Upper lobe of left lung (tissue), 6 donors: ENCODE results near the gene SLC8A2. TPM values are rescaled to one million over a fixed set of nuclear protein-coding genes. Genes with fewer than 3 reads are reported as not detected.

Source experiments
- ATAC-seq, 2 donors: fragments of 200-7000 bp; cut with Tn5 transposase; one replicate each; pipeline ENCODE4 v1.9.1; 2022; ENCODE audit warnings: mild to moderate bottlenecking in 2 of 2, moderate library complexity in 2 of 2; ENCODE audit not compliant: low FRiP score in 2 of 2
- DNase-seq, 2 donors: peaks; one replicate each; pipeline ENCODE4 v3.0.0-alpha.2; 2019 to 2020
- H3K27ac ChIP-seq, 4 donors: fragments of 200-600 bp; sonication (generic); one replicate each; pipeline ENCODE4 v1.5.1; 2016 to 2019
- H3K27me3 ChIP-seq, 4 donors: fragments of 200-600 bp; sonication (generic); one replicate each; pipeline ENCODE4 v1.5.1; 2017 to 2019
- H3K36me3 ChIP-seq, 4 donors: fragments of 200-600 bp; sonication (generic); one replicate each; pipeline ENCODE4 v1.5.1; 2016 to 2019
- H3K4me1 ChIP-seq, 4 donors: fragments of 200-600 bp; sonication (generic); one replicate each; pipeline ENCODE4 v1.5.1; 2018 to 2019
- H3K4me3 ChIP-seq, 4 donors: fragments of 200-600 bp; sonication (generic); one replicate each; pipeline ENCODE4 v1.5.1; 2017 to 2019; ENCODE audit warnings: mild to moderate bottlenecking in 2 of 4, moderate library complexity in 1 of 4
- H3K9me3 ChIP-seq, 4 donors: fragments of 200-600 bp; sonication (generic); one replicate each; pipeline ENCODE4 v1.5.1; 2018 to 2019
- CTCF ChIP-seq, 6 experiments: fragments of 450-650 bp in 4 of 6; fragments of 200-600 bp in 2 of 6; sonication (generic) in 2 of 6; IDR thresholded peaks; one replicate each; pipeline ENCODE4 v1.5.1; 2016 to 2019; ENCODE audit warnings: antibody characterized with exemption in 6 of 6
- EP300 ChIP-seq, 4 donors: sonication (generic); formaldehyde crosslinking; IDR thresholded peaks; one replicate each; pipeline ENCODE4 v1.5.1; 2017; ENCODE audit warnings: antibody characterized with exemption in 4 of 4, control low read depth in 2 of 4
- POLR2A ChIP-seq, 4 donors: fragments of 450-650 bp; IDR thresholded peaks; one replicate each; pipeline ENCODE4 v1.5.1; 2016 to 2017; ENCODE audit warnings: antibody characterized with exemption in 4 of 4, mild to moderate bottlenecking in 2 of 4
- POLR2AphosphoS5 ChIP-seq, 2 donors: sonication (generic); formaldehyde crosslinking; IDR thresholded peaks; one replicate each; pipeline ENCODE4 v1.5.1; 2017; ENCODE audit warnings: antibody characterized with exemption in 2 of 2
- WGBS, 2 donors: methylation state at CpG; one replicate each; pipeline ENCODE4 v1.1.5; 2017 to 2018; 5-methylcytosine and 5-hydroxymethylcytosine counted together
- total RNA-seq, 6 donors: library from RNA; depleted of rRNA in 4 of 6; stranded (reverse); fragments of >200 nt in 4 of 6; gene quantifications; one replicate each; pipeline versions ENCODE4 v1.1.0 to v1.2.1, GENCODE V29; 2016 to 2021
- donor health status: DM: no; HTN: no; CAD: no; lungs with moderate emphysema.
- donor health status: DM: no; HTN: yes; CAD: no; lungs with severe emphysema.

Gene SLC8A2
- total RNA-seq, 6 donors from 2014 or later, result 0.11 to 0.64 (median 0.15) TPM; not detected in 3

GRCh38 chr19:47411101-47411500 is 60.6 kb downstream of the SLC8A2 start:
- Histone ChIP-seq H3K27me3 (peaks cover 0 to 15% (median 6%) of the 10 kb centered on the region in 4 donors), H3K4me1 (no peaks in the 10 kb centered on the region), H3K36me3 (no peaks in the 10 kb centered on the region), H3K27ac (no peak overlapping the region), H3K4me3 (no peak overlapping the region), H3K9me3 (no peaks in the 10 kb centered on the region)
- TF ChIP-seq POLR2AphosphoS5 (IDR thresholded peaks at IDR 0.05), result no peak
- no peak for TF ChIP-seq POLR2A (IDR thresholded peaks at IDR 0.05)
- no peak for TF ChIP-seq EP300 (IDR thresholded peaks at IDR 0.05)
- no peak for TF ChIP-seq CTCF (IDR thresholded peaks at IDR 0.05)
- WGBS, 2 donors, result 73 to 79% methylated on average over 8 of the region's 8 CpGs
- DNase-seq, result no peak
- ATAC-seq, result no peak

- ATAC-seq, result no peak
- H3K27ac ChIP-seq, result no peak overlapping the region
- H3K4me3 ChIP-seq, result no peak overlapping the region
- no peaks in the 10 kb centered on the region for H3K36me3 ChIP-seq
- WGBS, 2 donors, result 89 to 93% methylated on average over 14 of the region's 14 CpGs
- H3K9me3 ChIP-seq, result no peaks in the 10 kb centered on the region
- peaks cover 0 to 12% (median 6%) of the 10 kb centered on the region in 4 donors for H3K27me3 ChIP-seq
- no peaks in the 10 kb centered on the region for H3K4me1 ChIP-seq
- no peak for TF ChIP-seq CTCF (IDR thresholded peaks at IDR 0.05)
- TF ChIP-seq POLR2A (IDR thresholded peaks at IDR 0.05), result no peak
- no peak for TF ChIP-seq EP300 (IDR thresholded peaks at IDR 0.05)
- no peak for TF ChIP-seq POLR2AphosphoS5 (IDR thresholded peaks at IDR 0.05)
- no peak for DNase-seq
Measured at GRCh38 chr19:47408156-47408938, 63.3 kb downstream of the SLC8A2 start.

GRCh38 chr19:47407417-47407774 is 64.3 kb downstream of the SLC8A2 start:
- H3K9me3 ChIP-seq, result no peaks in the 10 kb centered on the region
- ATAC-seq (no peak), DNase-seq (no peak)
- no peak overlapping the region for H3K4me3 ChIP-seq
- TF ChIP-seq POLR2A (IDR thresholded peaks at IDR 0.05) (no peak), CTCF (IDR thresholded peaks at IDR 0.05) (no peak)
- H3K27me3 ChIP-seq, result peaks cover 0 to 12% (median 6%) of the 10 kb centered on the region in 4 donors
- 17 to 23% methylated on average over 4 to 6 of the region's 14 CpGs for WGBS, 2 donors
- H3K27ac ChIP-seq, result no peak overlapping the region
- no peaks in the 10 kb centered on the region for H3K4me1 ChIP-seq
- H3K36me3 ChIP-seq, result no peaks in the 10 kb centered on the region

GRCh38 chr19:47406711-47407416 is 64.8 kb downstream of the SLC8A2 start:
- WGBS, 2 donors, result 19 to 26% methylated on average over 27 to 38 of the region's 47 CpGs
- Histone ChIP-seq H3K4me3 (no peak overlapping the region), H3K4me1 (no peaks in the 10 kb centered on the region), H3K36me3 (no peaks in the 10 kb centered on the region), H3K27me3 (peaks cover 0 to 12% (median 6%) of the 10 kb centered on the region in 4 donors), H3K27ac (no peak overlapping the region), H3K9me3 (no peaks in the 10 kb centered on the region)
- TF ChIP-seq EP300 (IDR thresholded peaks at IDR 0.05), result no peak
- TF ChIP-seq CTCF (IDR thresholded peaks at IDR 0.05), result no peak
- peak in 1 of 2 donors; percentile 85 for DNase-seq
- ATAC-seq, result peak in 1 of 2 donors; percentile 32
